NCI-H187 treated with DMSO at 0.1 percent for 48 hours (cell line): ENCODE results near the gene FBXO41.

Experiments used
- DNase-seq: peaks from one replicate; lab custom pipeline; 2025; lab: John Stamatoyannopoulos, UW

FBXO41 gene

GRCh38 chr2:73284296-73285158 is at the start of gene FBXO41:
TSS of gene FBXO41 (minus strand) at chr2:73284478. CDS start at chr2:73269630, 14,848 bp downstream.
- DNase-seq = no peak

- no peak for DNase-seq
These were observed 49.8 kb upstream of the FBXO41 start for GRCh38 chr2:73334045-73334444.

- DNase-seq = no peak
These were observed 49.3 kb upstream of the FBXO41 start for GRCh38 chr2:73333564-73333963.

GRCh38 chr2:73324126-73324725 is 39.9 kb upstream of the FBXO41 start:
- no peak for DNase-seq

- DNase-seq = no peak
These were observed 39.3 kb upstream of the FBXO41 start for GRCh38 chr2:73323551-73323950.

GRCh38 chr2:73314441-73314840 is 30.2 kb upstream of the FBXO41 start:
- no peak for DNase-seq

GRCh38 chr2:73307720-73308119 is 23.4 kb upstream of the FBXO41 start:
- DNase-seq = no peak

- no peak for DNase-seq
These were observed 17.4 kb upstream of the FBXO41 start for GRCh38 chr2:73301636-73302035.

GRCh38 chr2:73300926-73301325 is 16.6 kb upstream of the FBXO41 start:
- DNase-seq = no peak

GRCh38 chr2:73297586-73297985 is 13.3 kb upstream of the FBXO41 start:
- DNase-seq = no peak

- no peak for DNase-seq
These were observed 12.9 kb upstream of the FBXO41 start for GRCh38 chr2:73297151-73297559.

GRCh38 chr2:73295751-73296400 is 11.6 kb upstream of the FBXO41 start:
- DNase-seq = no peak

GRCh38 chr2:73294239-73294638 is 10.0 kb upstream of the FBXO41 start:
- DNase-seq = no peak

GRCh38 chr2:73293534-73294171 is 9.4 kb upstream of the FBXO41 start, which contains the start of gene EGR4:
TSS of gene EGR4 (minus strand) at chr2:73293548. CDS start at chr2:73293317, 231 bp downstream.
- no peak for DNase-seq

- no peak for DNase-seq
These were observed 8.7 kb upstream of the FBXO41 start for GRCh38 chr2:73292906-73293533.

- DNase-seq = no peak
These were observed 8.1 kb upstream of the FBXO41 start for GRCh38 chr2:73292316-73292905.

GRCh38 chr2:73291461-73292315 is 7.4 kb upstream of the FBXO41 start:
- no peak for DNase-seq

- DNase-seq = no peak
These were observed 6.8 kb upstream of the FBXO41 start for GRCh38 chr2:73291093-73291460.

- no peak for DNase-seq
These were observed 6.0 kb upstream of the FBXO41 start for GRCh38 chr2:73290049-73290839.

- no peak for DNase-seq
These were observed 5.0 kb upstream of the FBXO41 start for GRCh38 chr2:73289304-73289703.
